IMR-90 (cell line): Measurements from ENCODE around the gene LMO2. TPM values are rescaled to one million over a fixed set of nuclear protein-coding genes. Genes with fewer than 3 reads are reported as not detected.

ENCODE experiments used
- ATAC-seq: fragments of 200-7000 bp; cut with Tn5 transposase; 2 replicates; pipeline ENCODE4 v1.9.1; 2020; ENCODE audit warnings: low read depth, mild to moderate bottlenecking, moderate library complexity
- BruUV-seq: library from RNA; stranded (reverse); fragments of 400-500 nt; replicated peaks from 2 replicates; lab custom pipeline; 2021; lab: Mats Ljungman, UMichigan
- CTCF ChIA-PET: fragments of 300-600 bp; formaldehyde crosslinking; extraction: SDS; loops from one replicate; lab custom pipeline; 2021; ENCODE audit warnings: antibody characterized with exemption; lab: Yijun Ruan, JAX
- POLR2A ChIA-PET: fragments of 300-600 bp; sonication (Branson Sonifier 250); formaldehyde crosslinking; loops from one replicate; lab custom pipeline; 2022; ENCODE audit warnings: antibody characterized with exemption; ENCODE audit not compliant: unreplicated experiment; lab: Charles Lee
- DNase-seq: peaks from one replicate; pipeline ENCODE4 v3.0.0; 2013
- H2AFZ ChIP-seq: replicated peaks from 2 replicates; pipeline ENCODE3; 2013; ENCODE audit warnings: low read length, mild to moderate bottlenecking; ENCODE audit not compliant: poor library complexity
- H2AK5ac ChIP-seq: 2 replicates; pipeline ENCODE4 v1.6.1; 2013; ENCODE audit warnings: low read depth, low read length, inconsistent platforms
- H2AK9ac ChIP-seq: replicated peaks from 2 replicates; pipeline ENCODE3; 2013; ENCODE audit warnings: mild to moderate bottlenecking, low read depth, low read length, moderate library complexity; ENCODE audit not compliant: poor library complexity
- H2BK120ac ChIP-seq: 2 replicates; pipeline ENCODE4 v1.6.1; 2013; ENCODE audit warnings: low read depth, low read length, inconsistent platforms
- H2BK15ac ChIP-seq: 3 replicates; pipeline ENCODE4 v1.6.1; 2013; ENCODE audit warnings: low read depth, low read length, inconsistent platforms
- H2BK20ac ChIP-seq: 2 replicates; pipeline ENCODE4 v1.6.1; 2013; ENCODE audit warnings: low read depth, mild to moderate bottlenecking, inconsistent platforms, low read length, moderate library complexity
- H2BK5ac ChIP-seq: 2 replicates; pipeline ENCODE4 v1.6.1; 2013; ENCODE audit warnings: mild to moderate bottlenecking, low read depth, low read length, inconsistent platforms; ENCODE audit not compliant: poor library complexity, severe bottlenecking
- H3K14ac ChIP-seq: replicated peaks from 2 replicates; pipeline ENCODE4 v1.6.1; 2013; ENCODE audit warnings: low read depth, low read length, inconsistent platforms
- H3K18ac ChIP-seq: 2 replicates; pipeline ENCODE4 v1.6.1; 2013; ENCODE audit warnings: low read depth, low read length, control low read depth
- H3K23ac ChIP-seq: 2 replicates; pipeline ENCODE4 v1.6.1; 2013; ENCODE audit warnings: low read depth, low read length, inconsistent platforms
- H3K27ac ChIP-seq: 2 replicates; pipeline ENCODE4 v1.5.1; 2013; ENCODE audit warnings: mild to moderate bottlenecking, control low read depth, low read length; ENCODE audit not compliant: insufficient read depth
- H3K27me3 ChIP-seq: 2 replicates; pipeline ENCODE4 v1.6.1; 2013; ENCODE audit warnings: low read length; ENCODE audit not compliant: control insufficient read depth, insufficient read depth
- H3K36me3 ChIP-seq: 2 replicates; pipeline ENCODE4 v1.6.1; 2013; ENCODE audit warnings: low read length, mixed read lengths; ENCODE audit not compliant: control insufficient read depth, insufficient read depth
- H3K4ac ChIP-seq: 2 replicates; pipeline ENCODE4 v1.6.1; 2013; ENCODE audit warnings: low read depth, low read length, inconsistent platforms
- H3K4me1 ChIP-seq: 2 replicates; pipeline ENCODE4 v1.6.1; 2013; ENCODE audit warnings: low read length, mixed read lengths; ENCODE audit not compliant: control insufficient read depth, insufficient read depth
- H3K4me2 ChIP-seq: 2 replicates; pipeline ENCODE4 v1.6.1; 2013; ENCODE audit warnings: low read depth, mild to moderate bottlenecking, control low read depth, low read length, moderate library complexity
- H3K4me3 ChIP-seq: 2 replicates; pipeline ENCODE4 v1.5.1; 2013; ENCODE audit warnings: low read depth, mild to moderate bottlenecking, control low read depth, low read length, moderate library complexity; ENCODE audit not compliant: insufficient read depth
- H3K56ac ChIP-seq: 2 replicates; pipeline ENCODE4 v1.6.1; 2013; ENCODE audit warnings: low read length, inconsistent platforms; ENCODE audit not compliant: insufficient read depth; ENCODE audit errors: extremely low read depth
- H3K79me1 ChIP-seq, 2 experiments: 2 replicates each; pipeline ENCODE4 v1.6.1; 2013; ENCODE audit warnings: low read length in 2 of 2, inconsistent platforms in 1 of 2, low read depth in 1 of 2
- H3K9ac ChIP-seq: 2 replicates; pipeline ENCODE4 v1.6.1; 2013; ENCODE audit warnings: low read depth, low read length, control low read depth
- H3K9me1 ChIP-seq: 2 replicates; pipeline ENCODE4 v1.6.1; 2013; ENCODE audit warnings: low read length, inconsistent platforms; ENCODE audit not compliant: insufficient read depth
- H3K9me3 ChIP-seq: 2 replicates; pipeline ENCODE4 v1.6.1; 2013; ENCODE audit warnings: low read length; ENCODE audit not compliant: control insufficient read depth, insufficient read depth
- H4K20me1 ChIP-seq: 2 replicates; pipeline ENCODE4 v1.6.1; 2013; ENCODE audit warnings: low read length, inconsistent platforms; ENCODE audit not compliant: insufficient read depth
- H4K5ac ChIP-seq: 2 replicates; pipeline ENCODE4 v1.6.1; 2013; ENCODE audit warnings: mild to moderate bottlenecking, low read depth, low read length, control low read depth
- H4K8ac ChIP-seq, 2 experiments: 2 replicates each; pipeline ENCODE4 v1.6.1; 2013; ENCODE audit warnings: low read depth in 2 of 2, low read length in 2 of 2, control low read depth in 1 of 2, inconsistent platforms in 1 of 2
- H4K91ac ChIP-seq: 2 replicates; pipeline ENCODE4 v1.6.1; 2013; ENCODE audit warnings: low read depth, low read length, inconsistent platforms; ENCODE audit not compliant: insufficient read depth
- CEBPB ChIP-seq: IDR thresholded peaks from 2 replicates; pipeline ENCODE4 v1.6.1; 2012; ENCODE audit warnings: low read depth, low read length, improper control_type of control experiment
- CHD1 ChIP-seq: IDR thresholded peaks from 2 replicates; pipeline ENCODE4 v1.6.1; 2012; ENCODE audit warnings: low read depth, low read length, improper control_type of control experiment
- MAFK ChIP-seq: IDR thresholded peaks from 2 replicates; pipeline ENCODE4 v1.6.1; 2012; ENCODE audit warnings: low read depth, low read length, improper control_type of control experiment
- MXI1 ChIP-seq: IDR thresholded peaks from 2 replicates; pipeline ENCODE4 v1.6.1; 2012; ENCODE audit warnings: low read depth, mild to moderate bottlenecking, low read length, moderate library complexity, borderline replicate concordance
- NFE2L2 ChIP-seq: fragments of 150-350 bp; IDR thresholded peaks from 2 replicates; pipeline ENCODE4 v1.6.1; 2016; ENCODE audit warnings: low read depth, mild to moderate bottlenecking, low read length
- POLR2A ChIP-seq: IDR thresholded peaks from 2 replicates; pipeline ENCODE4 v1.6.1; 2012; ENCODE audit warnings: mild to moderate bottlenecking, low read depth, low read length
- RAD21 ChIP-seq: IDR thresholded peaks from 2 replicates; pipeline ENCODE4 v1.6.1; 2012; ENCODE audit warnings: low read length, improper control_type of control experiment
- RCOR1 ChIP-seq: IDR thresholded peaks from 2 replicates; pipeline ENCODE4 v1.6.1; 2012; ENCODE audit warnings: mild to moderate bottlenecking, low read length, improper control_type of control experiment; ENCODE audit not compliant: insufficient replicate concordance
- RFX5 ChIP-seq: IDR thresholded peaks from 2 replicates; pipeline ENCODE4 v1.8.0; 2012; ENCODE audit warnings: low read depth, mild to moderate bottlenecking, low read length, moderate library complexity
- USF2 ChIP-seq: fragments of 150-350 bp; IDR thresholded peaks from 2 replicates; pipeline ENCODE4 v1.6.1; 2017; ENCODE audit warnings: mild to moderate bottlenecking, antibody characterized with exemption, low read length, low read depth
- WGBS, 2 experiments: methylation state at CpG; one replicate each; pipeline versions ENCODE4 v1.1.5 to v1.1.7; 2013; ENCODE audit warnings: missing lambda C conversion rate in 2 of 2; ENCODE audit not compliant: insufficient read length in 1 of 2; ENCODE audit errors: extremely low coverage in 2 of 2; 5-methylcytosine and 5-hydroxymethylcytosine counted together
- dilution Hi-C: fragments of 300-500 bp; cut with HindIII; formaldehyde crosslinking; loops from one replicate; pipeline ENCODE4 v1.14.3; 2018; ENCODE audit warnings: low sequenced_read_pairs; ENCODE audit not compliant: unreplicated experiment
- in situ Hi-C: fragments of 300-500 bp; cut with MboI; formaldehyde crosslinking; loops from 3 replicates; pipeline ENCODE4 v1.14.3; 2019; ENCODE audit warnings: low sequenced_read_pairs, inconsistent platforms, mixed read lengths
- intact Hi-C: fragments of 100-400 bp; cut with micrococcal nuclease; formaldehyde crosslinking; loops from 2 replicates; pipeline ENCODE4 v1.10.0; 2022
- polyA plus RNA-seq, 3 experiments: library from polyadenylated mRNA; depleted of rRNA; stranded (reverse); fragments of >200 nt; gene quantifications; 2 replicates each; pipeline ENCODE4 v1.2.3, GENCODE V29; 2012; ENCODE audit warnings: low replicate concordance in 1 of 3
- total RNA-seq: library from RNA; depleted of rRNA; stranded (reverse); fragments of >200 nt; gene quantifications from 2 replicates; pipeline ENCODE4 v1.2.3, GENCODE V29; 2012
- TF ChIP-seq, protein P1 (sequence below): fragments of 150-350 bp; IDR thresholded peaks from 2 replicates; pipeline ENCODE4 v1.6.1; 2016; ENCODE audit warnings: low read depth, mild to moderate bottlenecking, low read length, moderate library complexity, borderline replicate concordance
- TF ChIP-seq, protein P2 (sequence below): conservative IDR thresholded peaks from 2 replicates; pipeline ENCODE4 v1.5.1; 2012; ENCODE audit warnings: mild to moderate bottlenecking, low read depth, low read length, improper control_type of control experiment

The LMO2 gene
- total and polyA plus RNA-seq, 2 of the 4 experiments (the other 2 are of a cell fraction), result not detected

DNA sequence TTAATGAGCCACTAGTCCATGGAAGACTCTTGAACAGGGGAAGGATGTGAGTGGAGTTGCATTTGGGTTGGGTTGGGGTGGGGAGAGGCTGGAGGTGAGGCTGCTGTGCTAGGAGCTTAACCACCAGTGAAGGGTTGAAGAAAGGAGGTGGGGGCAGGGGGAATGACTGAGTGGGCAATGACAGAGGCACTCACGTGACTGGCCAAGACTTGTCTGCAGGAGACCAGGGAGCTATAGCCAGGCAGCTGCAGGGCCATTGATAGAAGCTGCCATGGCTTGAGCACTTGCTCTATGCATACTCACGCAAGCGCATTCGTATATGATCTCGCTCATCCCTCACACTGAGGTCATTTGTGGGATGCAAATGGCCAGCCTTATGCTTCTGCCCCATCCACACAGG, 4.0 kb downstream of the LMO2 start:
- CTCF ChIA-PET, result no interaction called here
- WGBS, 2 experiments, result 95% methylated on average over 4 of the region's 5 CpGs; no CpG with 5 or more reads in 1 of the 2 experiments
- no peaks in the 10 kb centered on the region for H3K9me3 ChIP-seq

More for the DNA sequence above, 4.0 kb downstream of the LMO2 start:
- ATAC-seq, result no peak
- Histone ChIP-seq H3K14ac (no peak overlapping the region), H3K4me1 (no peaks in the 10 kb centered on the region), H3K4me2 (no peak overlapping the region), H3K9ac (no peak overlapping the region), H3K56ac (no peak overlapping the region), H3K9me1 (no peaks in the 10 kb centered on the region), H4K91ac (no peak overlapping the region), H3K23ac (no peak overlapping the region), H3K4ac (no peak overlapping the region), H4K20me1 (no peaks in the 10 kb centered on the region), H2BK15ac (no peak overlapping the region), H2BK5ac (no peak overlapping the region), H3K4me3 (no peak overlapping the region), H2BK120ac (no peak overlapping the region), H3K18ac (no peak overlapping the region), H3K36me3 (no peaks in the 10 kb centered on the region), H2BK20ac (no peak overlapping the region), H2AK9ac (no peak overlapping the region), H4K5ac (no peak overlapping the region), H2AK5ac (no peak overlapping the region), H3K27me3 (peaks cover 44% of the 10 kb centered on the region), H3K27ac (no peak overlapping the region), H2AFZ (no peak overlapping the region), H4K8ac (no peak overlapping the region), H3K79me1 (no peaks in the 10 kb centered on the region)
- TF ChIP-seq RCOR1 (no peak), USF2 (no peak), RFX5 (no peak), RAD21 (no peak), CEBPB (no peak), CHD1 (no peak), NFE2L2 (no peak), MAFK (no peak), MXI1 (no peak), POLR2A (no peak)
- TF ChIP-seq, protein P1, sequence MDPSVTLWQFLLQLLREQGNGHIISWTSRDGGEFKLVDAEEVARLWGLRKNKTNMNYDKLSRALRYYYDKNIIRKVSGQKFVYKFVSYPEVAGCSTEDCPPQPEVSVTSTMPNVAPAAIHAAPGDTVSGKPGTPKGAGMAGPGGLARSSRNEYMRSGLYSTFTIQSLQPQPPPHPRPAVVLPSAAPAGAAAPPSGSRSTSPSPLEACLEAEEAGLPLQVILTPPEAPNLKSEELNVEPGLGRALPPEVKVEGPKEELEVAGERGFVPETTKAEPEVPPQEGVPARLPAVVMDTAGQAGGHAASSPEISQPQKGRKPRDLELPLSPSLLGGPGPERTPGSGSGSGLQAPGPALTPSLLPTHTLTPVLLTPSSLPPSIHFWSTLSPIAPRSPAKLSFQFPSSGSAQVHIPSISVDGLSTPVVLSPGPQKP, result no peak
- TF ChIP-seq, protein P2, sequence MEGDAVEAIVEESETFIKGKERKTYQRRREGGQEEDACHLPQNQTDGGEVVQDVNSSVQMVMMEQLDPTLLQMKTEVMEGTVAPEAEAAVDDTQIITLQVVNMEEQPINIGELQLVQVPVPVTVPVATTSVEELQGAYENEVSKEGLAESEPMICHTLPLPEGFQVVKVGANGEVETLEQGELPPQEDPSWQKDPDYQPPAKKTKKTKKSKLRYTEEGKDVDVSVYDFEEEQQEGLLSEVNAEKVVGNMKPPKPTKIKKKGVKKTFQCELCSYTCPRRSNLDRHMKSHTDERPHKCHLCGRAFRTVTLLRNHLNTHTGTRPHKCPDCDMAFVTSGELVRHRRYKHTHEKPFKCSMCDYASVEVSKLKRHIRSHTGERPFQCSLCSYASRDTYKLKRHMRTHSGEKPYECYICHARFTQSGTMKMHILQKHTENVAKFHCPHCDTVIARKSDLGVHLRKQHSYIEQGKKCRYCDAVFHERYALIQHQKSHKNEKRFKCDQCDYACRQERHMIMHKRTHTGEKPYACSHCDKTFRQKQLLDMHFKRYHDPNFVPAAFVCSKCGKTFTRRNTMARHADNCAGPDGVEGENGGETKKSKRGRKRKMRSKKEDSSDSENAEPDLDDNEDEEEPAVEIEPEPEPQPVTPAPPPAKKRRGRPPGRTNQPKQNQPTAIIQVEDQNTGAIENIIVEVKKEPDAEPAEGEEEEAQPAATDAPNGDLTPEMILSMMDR, result no peak
- dilution Hi-C loops (no loop called here), in situ Hi-C loops (no loop called here), intact Hi-C loops (no loop called here)
- POLR2A ChIA-PET, result no interaction called here
- no TSS peak for BruUV-seq
- no peak for DNase-seq
